DMS79 (cell line): ENCODE results near the gene SLC2A9.
"Not testable (repeated sequence)": the region's sequence is repeated elsewhere in the genome, so short reads cannot be mapped to it uniquely, and the experiment has no call there.

Experiments
- DNase-seq: peaks from one replicate; lab custom pipeline; 2025; lab: John Stamatoyannopoulos, UW

Gene SLC2A9

DNA sequence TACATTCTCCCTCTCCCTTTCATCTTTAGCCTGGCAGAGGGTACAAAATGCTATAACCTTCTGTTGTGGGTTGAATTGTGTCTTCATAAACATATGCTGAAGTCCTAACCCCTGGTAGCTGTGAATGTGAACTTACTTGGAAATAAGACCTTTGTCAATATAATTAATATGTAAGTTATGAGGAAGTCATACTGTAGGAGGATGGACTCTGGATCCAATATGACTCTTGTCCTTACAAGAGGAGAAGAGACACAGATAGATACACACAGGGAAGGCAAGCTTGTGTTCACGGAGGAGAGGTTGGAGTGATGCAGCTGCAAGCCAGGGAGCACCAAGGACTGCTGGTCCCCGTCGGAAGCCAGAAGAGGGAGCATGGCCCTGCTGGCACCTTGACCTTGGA, 94.7 kb downstream of the SLC2A9 start:
- no peak for DNase-seq

DNA sequence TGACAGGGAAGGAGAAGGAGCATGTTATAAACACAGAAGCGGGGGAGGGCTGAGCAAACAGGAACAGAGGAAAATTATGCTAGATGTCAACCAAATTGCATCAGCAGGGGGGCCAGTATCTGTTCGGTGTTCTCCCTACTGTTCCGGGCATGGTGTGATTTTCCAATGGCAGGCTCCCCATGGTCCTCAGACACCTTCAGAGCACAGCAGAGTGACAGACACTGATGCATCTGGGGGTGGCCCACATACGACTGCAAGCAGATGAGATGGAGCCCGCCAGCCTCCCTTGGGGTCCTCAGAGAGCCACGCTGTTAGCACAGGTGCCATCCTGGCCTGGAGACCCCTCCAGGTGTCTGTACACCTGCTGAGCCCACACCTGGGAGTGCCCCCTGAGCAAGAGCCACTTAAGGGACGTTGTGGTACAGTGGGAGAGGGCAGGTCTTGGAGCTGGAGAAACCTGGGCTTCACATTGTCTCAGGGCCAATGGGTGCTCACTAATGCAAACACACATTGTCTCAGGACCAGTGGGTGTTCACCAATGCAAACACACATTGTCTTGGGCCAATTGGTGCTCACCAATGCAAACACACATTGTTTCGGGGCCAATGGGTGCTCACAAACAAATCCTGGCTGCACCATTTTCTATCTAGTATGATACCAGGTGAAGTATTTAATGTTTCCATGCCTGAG, 95.4 kb downstream of the SLC2A9 start:
- no peak for DNase-seq

DNA sequence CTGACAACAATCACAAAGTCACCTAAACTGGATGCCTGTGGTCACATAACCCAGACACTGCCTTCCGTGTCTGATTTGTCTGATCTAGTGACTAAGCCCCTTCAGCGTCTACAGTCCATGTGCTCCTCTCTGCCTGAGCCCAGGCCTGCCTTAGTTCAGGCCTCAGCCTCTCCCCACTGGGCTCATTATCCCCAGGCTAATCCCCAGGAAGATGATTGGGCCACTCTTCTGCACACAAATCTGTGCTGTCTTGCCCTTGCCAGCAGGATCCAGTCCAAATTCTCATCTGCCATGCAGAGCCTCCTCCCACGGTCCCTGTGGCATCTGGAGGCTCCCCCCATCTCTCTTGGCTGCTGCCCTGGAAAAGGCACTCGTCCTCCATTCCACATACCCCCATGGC, 96.5 kb downstream of the SLC2A9 start:
- peak; percentile 2 for DNase-seq

DNA sequence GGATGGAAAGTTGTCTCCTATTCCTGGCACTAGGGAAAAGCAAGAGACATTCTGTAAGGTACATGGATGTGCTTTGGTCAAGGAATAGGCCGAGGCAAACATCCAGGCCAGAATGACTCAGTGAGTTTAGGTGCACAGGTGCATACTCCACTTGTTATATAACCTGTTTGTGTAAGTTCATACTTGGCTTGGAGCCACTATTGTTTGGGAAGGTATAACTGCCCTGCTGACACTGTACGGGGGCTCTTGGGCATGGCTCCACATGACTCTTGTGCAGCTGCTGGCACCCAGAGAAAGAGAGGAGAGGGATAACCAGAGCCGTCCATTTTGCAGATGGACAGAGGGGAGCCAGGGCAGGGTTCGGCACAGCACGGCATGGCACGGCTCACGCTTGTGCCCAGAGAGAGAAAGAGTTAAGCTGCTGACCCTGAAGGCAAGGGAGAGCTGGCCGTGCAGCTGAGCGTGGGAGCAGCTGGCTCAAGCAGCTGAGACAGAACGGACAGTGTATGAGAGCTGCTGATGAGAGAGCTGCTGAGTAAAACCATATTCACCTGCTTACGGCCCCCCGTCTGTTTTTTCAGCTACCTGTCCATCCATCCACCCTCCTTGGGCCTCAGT, 98.0 kb downstream of the SLC2A9 start:
- no peak for DNase-seq

DNA sequence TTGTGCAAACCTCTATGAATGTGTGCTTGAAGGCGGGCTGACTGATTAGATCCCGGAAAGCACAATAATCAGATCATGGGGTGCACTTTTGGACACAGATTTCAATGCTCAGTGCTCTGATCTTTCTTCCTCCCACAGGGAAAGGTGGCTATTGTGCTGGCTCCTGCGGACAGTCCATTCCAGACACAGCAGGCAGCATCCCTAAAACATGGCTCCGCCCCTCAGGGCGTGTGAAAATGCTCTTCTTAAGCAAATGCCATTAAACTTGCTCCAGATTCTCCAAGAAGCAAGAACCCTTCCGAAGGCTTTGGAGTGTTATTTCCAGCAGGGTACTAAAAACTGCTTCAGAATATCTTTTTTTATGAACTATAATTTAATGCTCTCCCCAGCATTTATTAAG, 100.0 kb downstream of the SLC2A9 start:
- DNase-seq: no peak

DNA sequence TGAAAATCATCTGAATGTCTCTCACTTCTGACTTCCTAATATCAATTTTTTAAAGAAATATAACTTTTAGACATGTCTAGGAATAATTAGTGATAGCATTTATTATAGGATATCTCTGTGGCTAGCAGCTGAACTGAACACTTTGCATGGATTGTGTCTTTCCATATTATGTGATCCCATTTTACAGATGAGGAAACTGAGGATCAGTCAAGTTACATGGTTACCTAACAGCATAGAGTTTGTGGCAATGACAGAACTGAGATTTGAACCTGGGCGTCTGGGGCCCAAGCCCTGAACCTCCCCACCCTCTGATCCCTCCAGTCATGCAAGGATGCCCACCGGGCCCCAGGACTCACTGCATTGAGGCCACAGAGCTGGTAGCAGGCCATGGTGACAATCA, 101.3 kb downstream of the SLC2A9 start:
- DNase-seq: no peak

DNA sequence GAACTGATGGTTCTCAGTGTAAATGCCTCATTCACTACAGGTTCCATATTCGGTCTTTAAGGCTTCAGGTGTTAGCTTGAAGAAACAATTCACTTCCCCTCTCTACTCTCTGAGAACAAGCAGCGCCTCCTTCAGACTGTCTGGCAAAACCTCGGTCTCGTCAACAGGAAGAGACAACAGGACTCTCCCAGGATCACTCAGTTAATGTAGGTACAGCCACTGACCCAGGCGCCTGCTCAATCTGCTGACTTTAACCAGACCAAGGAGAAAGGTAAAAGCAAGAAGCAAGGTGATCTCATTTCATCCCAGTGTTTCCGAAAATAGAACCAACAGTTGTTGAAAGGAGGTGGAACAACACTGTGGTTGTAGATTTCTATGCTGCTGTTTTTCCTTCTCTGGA, 102.2 kb downstream of the SLC2A9 start:
- DNase-seq: no peak

DNA sequence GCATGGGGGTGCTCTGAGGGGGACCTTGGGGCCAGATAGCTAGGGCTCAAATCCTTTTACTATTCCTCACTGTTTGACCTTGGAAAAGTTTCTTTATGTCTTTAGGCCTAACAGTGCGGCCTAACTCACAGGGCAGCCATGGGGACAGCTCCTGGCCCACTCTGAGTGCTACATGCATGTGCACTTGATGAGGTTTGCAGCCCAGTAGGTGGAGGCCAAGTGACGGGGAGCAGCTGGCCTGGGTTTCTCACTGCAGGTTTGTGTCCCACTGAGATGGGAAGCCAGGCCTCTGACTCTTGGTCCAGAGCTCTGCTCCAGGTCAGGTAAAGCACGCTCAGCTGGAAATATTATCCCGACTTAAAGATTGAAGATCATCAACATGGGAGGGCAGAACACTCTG, 102.8 kb downstream of the SLC2A9 start:
- no peak for DNase-seq

DNA sequence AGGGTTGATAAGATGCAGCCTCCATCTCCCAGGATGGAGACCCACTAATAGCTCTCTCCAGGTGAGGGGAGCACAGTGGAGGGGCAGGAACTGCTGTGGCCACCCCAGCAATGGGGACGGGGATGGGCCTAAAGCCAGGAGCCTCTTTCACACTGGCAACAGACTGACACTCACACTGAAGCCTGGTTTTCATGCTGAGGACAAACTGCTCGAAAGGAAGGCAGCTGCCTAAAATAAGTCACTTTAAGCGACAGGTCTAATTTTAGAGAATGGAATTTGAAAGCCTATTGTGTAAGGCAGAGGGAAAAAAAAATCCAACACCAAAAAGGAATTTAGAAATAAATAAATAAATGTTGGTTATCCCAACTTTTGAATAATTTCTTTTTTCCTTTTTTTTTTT, 104.4 kb downstream of the SLC2A9 start:
- DNase-seq: no peak

DNA sequence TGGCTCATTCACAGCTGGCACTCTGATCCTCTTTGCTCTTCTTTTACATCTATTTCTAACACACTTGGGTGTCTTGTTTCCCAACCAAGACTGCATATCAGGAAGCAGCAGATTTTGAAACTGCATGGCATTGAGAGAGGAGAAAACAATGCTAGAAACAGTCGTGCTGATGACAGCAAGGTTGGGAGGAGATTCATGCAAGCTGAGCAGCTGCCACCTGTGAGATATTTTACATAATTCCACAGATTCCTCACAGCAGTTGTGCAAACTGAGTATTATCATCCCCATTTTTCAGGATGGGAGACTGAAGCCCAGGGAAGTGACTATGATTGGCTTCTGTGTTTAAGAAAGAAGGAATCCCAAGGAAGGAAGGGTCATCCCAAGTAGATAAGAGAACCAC, 105.0 kb downstream of the SLC2A9 start:
- DNase-seq: no peak

DNA sequence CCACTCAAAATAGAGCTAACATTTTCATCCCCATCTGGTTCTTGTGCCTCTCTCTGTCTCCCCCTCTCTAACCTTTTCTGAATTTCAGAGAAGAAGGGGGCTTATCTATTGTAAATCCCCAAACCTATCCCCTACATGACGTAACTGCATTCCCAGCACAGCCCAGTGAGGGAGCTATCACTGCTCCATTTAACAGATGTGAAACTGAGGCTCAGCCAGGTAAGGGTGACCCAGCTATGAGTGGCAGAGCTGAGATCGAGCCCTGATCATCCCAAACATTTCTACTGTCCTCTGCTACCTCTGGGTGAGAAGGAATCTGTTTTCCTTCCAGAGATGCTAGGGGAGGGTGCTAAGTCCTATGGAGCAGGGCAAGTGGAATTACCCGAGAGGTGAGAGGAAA, 107.5 kb downstream of the SLC2A9 start:
- no peak for DNase-seq

DNA sequence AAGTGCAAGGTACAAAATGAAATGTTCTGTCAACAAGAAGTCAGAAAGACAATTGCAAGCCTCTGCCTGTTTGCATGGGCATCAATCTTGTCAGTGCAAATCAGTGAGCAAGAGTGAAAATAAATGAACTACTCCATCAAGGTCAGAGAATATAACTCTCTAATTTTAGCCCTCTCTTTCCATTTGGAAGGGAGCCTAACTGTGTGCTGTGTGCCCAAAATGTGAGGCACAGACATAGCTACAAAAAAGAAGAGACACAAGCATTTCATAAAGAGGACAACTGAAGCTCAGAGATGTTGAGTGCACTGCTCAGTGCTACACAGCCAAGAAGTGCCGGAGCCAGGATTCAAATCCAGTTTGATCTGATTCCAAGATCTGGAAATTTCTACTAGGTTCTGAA, 114.3 kb downstream of the SLC2A9 start:
- DNase-seq: no peak

DNA sequence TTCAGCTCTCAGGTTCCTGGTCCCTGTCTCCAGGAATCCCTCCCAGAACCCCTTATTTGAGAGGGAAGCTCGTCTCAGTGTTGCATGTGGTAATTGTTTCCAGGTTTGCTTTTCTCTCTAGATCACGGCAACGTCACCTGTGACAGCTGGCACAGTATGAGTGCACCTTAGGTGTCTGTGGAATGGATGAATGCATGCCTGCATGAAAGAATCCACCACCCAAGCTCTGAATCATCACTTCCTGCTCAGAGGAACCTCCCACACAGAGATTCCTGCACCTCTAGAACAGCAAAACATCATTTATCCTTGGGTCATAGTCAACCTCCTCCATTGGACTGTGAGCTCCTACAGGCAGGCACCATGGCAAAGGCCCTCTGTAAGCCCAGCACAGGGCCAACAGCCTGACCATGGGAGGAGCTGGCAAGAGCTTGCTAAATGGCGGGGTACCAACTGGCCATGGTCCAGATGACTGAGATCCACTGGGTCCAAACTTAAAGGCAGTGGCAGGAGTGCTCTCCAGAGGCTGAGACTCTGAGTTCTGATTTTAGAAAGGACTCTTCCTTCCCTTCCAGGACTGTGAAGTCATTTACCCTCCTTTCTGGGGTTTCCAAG, 116.2 kb downstream of the SLC2A9 start:
- no peak for DNase-seq

DNA sequence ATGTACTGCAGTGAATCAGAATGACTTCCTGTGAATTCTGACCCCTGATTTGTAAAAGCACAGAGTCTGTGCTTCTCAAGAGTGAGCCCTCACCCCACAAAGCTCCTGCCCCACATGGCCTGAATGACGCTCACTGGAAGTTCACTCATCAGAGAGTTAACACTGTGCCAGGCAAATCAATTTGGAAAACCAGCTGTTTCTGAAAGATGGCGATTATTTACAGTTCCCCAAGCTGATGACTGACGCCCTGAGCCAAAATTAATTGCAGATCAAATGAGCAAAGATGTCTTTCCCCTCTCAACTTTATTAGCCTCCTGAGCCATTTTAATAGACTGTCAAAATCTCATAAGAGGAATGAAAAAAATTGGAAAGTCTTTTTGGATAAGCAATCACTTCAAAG, 118.0 kb downstream of the SLC2A9 start:
- DNase-seq: no peak

DNA sequence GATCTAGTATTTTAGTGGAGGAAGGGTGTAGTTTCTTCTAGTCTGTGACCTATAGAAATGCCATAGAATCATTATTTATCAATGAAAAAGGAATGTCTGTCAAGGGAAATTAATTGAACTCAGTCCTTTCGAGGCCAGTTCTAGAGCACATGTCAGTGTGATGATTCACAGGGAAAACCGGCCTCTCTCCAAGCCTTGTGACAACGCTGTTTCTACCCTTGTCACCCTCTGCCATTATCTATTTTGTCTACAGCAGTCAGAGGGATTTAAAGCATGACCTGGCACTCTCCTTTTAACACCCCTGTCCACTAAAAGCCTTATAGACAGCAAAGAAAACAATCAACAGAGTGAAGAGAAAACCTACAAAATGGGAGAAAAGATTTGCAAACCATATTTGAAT, 120.0 kb downstream of the SLC2A9 start:
- DNase-seq: no peak

DNA sequence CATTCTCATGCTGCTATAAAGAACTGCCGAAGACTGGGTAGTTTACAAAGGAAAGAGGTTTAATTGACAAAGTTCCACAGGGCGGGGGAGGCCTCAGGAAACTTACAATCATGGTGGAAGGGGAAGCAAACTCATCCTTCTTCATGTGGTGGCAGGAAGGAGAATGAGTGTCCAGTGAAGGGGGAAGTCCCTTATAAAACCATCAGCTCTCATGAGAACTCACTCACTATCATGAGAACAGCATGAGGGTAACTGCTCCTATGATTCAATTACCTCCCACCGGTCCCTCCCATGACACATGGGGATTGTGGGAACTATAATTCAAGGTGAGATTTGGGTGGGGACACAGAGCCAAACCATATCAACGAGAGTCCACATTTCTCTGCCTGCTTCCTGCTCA, 120.7 kb downstream of the SLC2A9 start:
- not testable (repeated sequence) for DNase-seq

DNA sequence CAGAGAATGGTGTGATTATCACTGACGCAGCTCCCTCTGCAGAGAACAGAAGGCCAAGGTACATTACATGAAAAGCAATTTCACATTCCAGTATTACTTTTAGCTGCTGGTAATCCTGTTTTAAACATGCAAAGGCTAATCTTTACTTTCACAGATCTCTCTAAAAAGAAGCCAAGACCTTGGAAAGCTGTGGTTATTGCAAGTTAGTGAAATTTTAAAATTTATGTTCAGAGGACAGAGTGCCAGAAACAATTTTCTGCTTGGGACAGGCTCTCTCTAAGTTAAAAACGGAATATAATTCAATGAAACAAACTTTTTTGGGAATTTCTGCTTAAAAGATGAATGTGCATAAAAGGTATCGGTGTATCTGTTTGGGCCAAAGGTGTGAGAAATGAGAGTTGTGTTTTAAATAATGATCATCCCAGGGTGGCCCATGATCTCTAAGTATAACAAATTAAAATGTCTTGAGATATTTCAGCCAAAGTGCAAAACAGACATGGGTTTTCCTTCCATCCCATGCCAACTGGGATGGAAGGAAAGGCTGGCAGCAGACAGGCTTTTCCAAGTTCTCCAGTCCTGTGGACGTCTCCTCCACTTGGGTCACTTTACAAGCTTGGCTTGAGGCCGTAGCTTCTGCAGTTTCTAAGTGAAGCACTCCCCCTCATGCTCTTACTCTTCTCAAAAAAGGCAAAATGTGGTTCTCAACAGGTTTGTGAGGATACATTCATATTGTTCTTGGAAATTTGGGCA, 121.8 kb downstream of the SLC2A9 start:
- DNase-seq: no peak

DNA sequence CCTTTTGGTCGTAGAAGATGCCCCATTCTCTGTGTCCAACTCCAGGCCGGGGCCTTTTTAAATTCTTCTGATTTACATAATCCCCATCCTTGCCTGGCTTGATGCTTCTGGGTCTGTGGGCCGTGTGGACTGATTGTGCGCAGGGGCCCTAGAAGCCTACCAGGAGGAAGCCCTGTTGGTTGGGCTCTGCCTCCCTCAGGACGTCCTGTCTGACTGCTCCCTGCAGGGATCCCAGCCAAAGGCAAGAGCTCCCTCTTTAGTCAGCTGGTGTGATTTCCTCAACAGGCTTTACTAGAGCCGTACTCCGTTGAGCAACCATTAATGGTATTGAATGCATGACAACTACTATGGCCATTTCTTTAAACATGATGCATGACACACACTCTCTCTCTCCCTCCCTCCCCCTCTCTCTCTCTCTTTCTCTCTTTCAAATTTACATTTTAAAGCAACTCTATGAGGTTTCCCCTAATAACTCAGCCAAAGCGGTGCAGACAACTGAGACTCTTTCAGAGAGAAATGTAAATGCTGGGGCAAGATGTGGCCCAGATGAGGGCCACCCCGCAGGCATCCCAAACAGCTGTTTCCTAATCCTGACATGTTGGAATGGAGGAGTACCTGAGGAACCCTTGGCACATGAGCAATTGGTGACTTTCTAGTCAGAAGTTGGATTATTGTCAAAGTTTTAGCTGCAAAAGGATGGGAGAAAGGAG, 122.5 kb downstream of the SLC2A9 start:
- no peak for DNase-seq

DNA sequence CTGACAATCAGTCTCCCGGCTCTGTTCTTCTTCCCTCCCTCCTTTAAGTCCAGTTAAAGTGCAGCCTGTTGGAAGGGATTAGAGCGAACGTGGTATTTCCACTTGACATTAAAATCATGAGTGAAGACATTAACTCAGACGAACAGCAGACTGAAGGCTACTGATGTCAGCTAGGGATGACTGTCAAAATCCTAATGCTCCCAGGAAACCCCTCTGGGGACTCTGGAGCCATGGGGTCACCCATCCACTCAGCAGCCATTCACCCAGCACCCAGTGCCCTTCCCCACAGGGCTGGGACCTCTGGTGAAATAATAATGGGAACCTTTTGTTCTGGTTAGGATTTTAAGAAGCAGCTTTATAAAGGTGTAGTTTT, 126.0 kb downstream of the SLC2A9 start:
- no peak for DNase-seq

DNA sequence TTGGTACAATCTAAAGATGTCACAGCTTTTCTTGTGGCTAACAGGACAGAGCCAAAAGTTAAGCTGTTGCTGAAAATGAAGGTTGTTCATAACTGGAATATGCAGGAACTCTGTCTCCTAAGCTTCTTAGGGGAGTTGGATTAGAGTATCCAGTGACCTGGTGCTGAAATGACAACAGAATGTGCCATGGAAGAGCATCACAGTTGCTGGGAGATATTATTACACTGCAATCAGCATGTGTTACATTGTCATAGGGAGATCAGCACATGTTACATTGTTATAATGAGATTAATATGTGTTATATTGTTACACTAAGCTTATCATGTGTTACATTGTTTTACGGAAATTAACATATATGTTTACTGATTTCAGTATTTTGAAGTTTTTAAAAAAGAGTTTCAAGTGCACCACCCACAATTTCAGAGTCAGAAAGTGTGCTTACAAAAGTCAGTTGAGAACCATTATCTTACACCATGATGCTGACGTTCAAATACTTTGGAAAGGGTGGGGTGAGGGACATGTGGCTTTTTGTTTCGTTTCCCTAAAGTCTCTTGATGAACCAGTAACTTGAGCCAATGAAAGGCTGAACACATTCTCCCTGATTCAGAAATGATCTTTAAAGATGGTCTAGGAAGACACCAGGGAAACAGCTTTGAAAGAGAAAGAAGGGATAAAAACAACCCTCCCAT, 126.5 kb downstream of the SLC2A9 start:
- DNase-seq: no peak

DNA sequence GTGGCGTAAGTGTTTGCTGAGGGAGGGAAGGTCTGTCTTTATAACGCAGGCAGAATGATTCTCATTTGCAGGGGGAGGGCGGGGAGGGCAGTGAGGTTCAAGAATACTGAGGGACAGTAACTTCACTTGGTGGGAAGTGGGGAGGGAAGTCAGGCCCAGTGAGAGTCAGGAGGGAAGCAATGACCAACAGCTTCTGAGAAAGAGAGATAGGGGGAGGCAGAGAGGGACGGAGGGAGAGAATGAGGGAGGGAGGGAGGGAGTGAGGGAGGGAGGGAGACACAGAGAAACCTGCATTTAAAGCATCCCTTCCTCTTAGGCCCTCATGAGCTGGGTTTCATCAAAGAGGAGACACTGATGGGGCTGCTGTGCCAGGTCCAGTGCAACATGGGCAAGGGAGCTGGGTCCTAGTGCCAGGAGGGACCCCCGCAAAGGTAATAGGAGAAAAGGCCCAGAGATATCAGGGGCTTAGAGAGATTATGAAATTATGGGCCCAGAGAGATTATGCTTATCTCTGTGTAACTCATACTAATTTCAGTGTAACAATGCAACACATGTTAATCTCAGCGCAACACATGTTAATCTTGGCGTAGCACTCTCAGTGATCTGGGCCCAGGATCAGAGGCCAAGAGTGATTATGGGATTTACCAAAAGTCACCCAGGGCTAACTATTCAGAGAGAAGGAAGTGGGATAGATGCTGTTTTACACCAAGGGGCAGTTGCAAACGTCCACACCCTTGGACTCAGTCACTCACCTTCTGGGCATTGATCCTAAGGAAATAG, 127.8 kb downstream of the SLC2A9 start:
- DNase-seq: no peak
